Measurements from ENCODE around the gene SNX32. TPM values are rescaled to one million over a fixed set of nuclear protein-coding genes. Genes with fewer than 3 reads are reported as not detected.
A peak's percentile ranks its signal among the peaks of the same experiment; 100 is the strongest.

The SNX32 gene
- total and polyA plus RNA-seq, 2 of the 13 experiments (the other 11 are each of a cell fraction or from before 2014, with no cell fraction given): 0.09 to 0.34 TPM

DNA sequence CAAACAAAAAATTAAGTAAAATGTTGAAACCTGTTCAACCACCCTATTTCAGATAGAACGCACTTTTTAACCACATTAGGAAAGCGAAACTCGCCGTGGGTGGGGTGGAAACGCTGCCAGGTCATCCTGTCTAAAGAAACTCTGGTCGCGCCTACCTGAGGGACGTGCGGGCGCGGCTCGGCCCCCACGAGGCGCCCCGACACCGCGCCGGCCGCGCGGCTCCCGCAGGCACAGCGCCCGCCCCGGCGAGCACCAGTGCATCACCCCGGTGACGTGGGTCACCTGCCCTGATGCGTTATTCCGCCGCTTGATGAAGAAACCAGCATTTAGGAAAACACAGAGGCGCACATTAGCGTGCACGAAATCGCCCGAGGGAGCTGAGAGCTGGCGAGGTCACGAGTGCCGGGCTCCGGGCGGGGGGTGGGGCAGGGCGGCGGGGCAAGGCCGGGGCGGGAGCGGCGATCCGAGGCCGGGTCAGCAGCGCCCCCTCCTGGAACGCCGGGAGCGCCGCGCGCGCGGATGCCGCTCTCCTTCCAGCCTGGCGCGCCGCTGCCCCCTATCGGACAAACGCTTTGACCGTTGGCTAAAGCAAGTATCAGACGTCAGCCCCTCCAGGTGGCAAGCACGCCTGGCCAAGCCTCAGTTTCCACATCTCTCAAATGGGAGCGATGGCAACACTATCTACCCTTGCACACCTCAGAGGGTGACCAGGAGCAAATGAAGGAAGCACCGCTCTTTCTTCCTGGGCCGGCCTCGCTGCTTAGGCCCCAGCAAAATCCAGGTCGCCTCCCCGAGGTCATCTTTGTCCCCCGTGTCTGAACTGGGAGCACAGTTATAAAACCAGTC lies 15.7 kb upstream of the SNX32 start (continued):
- TF ChIP-seq ZNF143 (CRISPR knock-in tag; IDR thresholded peaks at IDR 0.05): no peak
- TF ChIP-seq XBP1 (CRISPR knock-in tag; IDR thresholded peaks at IDR 0.05): no peak
- TF ChIP-seq EHMT2 (IDR thresholded peaks at IDR 0.05; ENCODE audit: borderline replicate concordance, low read depth, low read length): no peak
- TF ChIP-seq ZBTB38 (CRISPR knock-in tag; IDR thresholded peaks at IDR 0.05): peak; percentile 51; the same call in 1 of the 2 replicates
- TF ChIP-seq ZNF674 (CRISPR knock-in tag; IDR thresholded peaks at IDR 0.05; ENCODE audit: low read depth): no peak
- no peak for TF ChIP-seq ZNF644 (CRISPR knock-in tag; IDR thresholded peaks at IDR 0.05; ENCODE audit: low read depth)
- 0 out of 2 replicates have a peak, but pooled peaks have one; percentile 37 for TF ChIP-seq TBX2 (CRISPR knock-in tag; IDR thresholded peaks at IDR 0.05; ENCODE audit: borderline replicate concordance)
- TF ChIP-seq RFXAP (CRISPR knock-in tag; IDR thresholded peaks at IDR 0.05; ENCODE audit: borderline replicate concordance): peak; percentile 19; the same call in 1 of the 2 replicates
- peak; percentile 66 for TF ChIP-seq TEAD3 (CRISPR knock-in tag; optimal IDR thresholded peaks at IDR 0.05; ENCODE audit: borderline replicate concordance)
- TF ChIP-seq, protein P1, sequence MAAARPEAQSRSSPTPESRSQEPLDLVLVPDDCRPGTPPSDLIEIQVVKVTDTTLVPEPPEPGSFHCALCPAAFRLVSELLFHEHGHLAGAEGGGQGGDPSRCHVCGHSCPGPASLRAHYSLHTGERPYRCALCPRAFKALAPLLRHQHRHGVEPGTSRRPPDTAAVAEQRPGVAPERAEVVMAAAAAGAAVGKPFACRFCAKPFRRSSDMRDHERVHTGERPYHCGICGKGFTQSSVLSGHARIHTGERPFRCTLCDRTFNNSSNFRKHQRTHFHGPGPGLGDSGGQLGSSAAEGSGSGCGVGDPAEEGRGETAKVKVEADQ (CRISPR knock-in tag; IDR thresholded peaks at IDR 0.05; ENCODE audit: borderline replicate concordance): peak; percentile 79; the same call in 1 of the 2 replicates
- TF ChIP-seq ZNF180 (CRISPR knock-in tag; IDR thresholded peaks at IDR 0.05; ENCODE audit: borderline replicate concordance, low read depth): no peak
- TF ChIP-seq ADNP (CRISPR knock-in tag; IDR thresholded peaks at IDR 0.05): peak; percentile 96
- TF ChIP-seq, protein P2, sequence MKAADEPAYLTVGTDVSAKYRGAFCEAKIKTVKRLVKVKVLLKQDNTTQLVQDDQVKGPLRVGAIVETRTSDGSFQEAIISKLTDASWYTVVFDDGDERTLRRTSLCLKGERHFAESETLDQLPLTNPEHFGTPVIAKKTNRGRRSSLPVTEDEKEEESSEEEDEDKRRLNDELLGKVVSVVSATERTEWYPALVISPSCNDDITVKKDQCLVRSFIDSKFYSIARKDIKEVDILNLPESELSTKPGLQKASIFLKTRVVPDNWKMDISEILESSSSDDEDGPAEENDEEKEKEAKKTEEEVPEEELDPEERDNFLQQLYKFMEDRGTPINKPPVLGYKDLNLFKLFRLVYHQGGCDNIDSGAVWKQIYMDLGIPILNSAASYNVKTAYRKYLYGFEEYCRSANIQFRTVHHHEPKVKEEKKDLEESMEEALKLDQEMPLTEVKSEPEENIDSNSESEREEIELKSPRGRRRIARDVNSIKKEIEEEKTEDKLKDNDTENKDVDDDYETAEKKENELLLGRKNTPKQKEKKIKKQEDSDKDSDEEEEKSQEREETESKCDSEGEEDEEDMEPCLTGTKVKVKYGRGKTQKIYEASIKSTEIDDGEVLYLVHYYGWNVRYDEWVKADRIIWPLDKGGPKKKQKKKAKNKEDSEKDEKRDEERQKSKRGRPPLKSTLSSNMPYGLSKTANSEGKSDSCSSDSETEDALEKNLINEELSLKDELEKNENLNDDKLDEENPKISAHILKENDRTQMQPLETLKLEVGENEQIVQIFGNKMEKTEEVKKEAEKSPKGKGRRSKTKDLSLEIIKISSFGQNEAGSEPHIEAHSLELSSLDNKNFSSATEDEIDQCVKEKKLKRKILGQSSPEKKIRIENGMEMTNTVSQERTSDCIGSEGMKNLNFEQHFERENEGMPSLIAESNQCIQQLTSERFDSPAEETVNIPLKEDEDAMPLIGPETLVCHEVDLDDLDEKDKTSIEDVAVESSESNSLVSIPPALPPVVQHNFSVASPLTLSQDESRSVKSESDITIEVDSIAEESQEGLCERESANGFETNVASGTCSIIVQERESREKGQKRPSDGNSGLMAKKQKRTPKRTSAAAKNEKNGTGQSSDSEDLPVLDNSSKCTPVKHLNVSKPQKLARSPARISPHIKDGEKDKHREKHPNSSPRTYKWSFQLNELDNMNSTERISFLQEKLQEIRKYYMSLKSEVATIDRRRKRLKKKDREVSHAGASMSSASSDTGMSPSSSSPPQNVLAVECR (CRISPR knock-in tag; IDR thresholded peaks at IDR 0.05; ENCODE audit: borderline replicate concordance): peak; percentile 69; the same call in 1 of the 2 replicates
- TF ChIP-seq PPARG (CRISPR knock-in tag; conservative IDR thresholded peaks at IDR 0.05): no peak
- peak; percentile 64; the same call in 1 of the 2 replicates for TF ChIP-seq TMF1 (CRISPR knock-in tag; IDR thresholded peaks at IDR 0.05; ENCODE audit: low read depth)
- TF ChIP-seq FOXK1 (CRISPR knock-in tag; IDR thresholded peaks at IDR 0.05; ENCODE audit: borderline replicate concordance, low read depth): no peak
- no peak for TF ChIP-seq ZKSCAN1 (IDR thresholded peaks at IDR 0.05; ENCODE audit: low read length)
- TF ChIP-seq, protein P3, sequence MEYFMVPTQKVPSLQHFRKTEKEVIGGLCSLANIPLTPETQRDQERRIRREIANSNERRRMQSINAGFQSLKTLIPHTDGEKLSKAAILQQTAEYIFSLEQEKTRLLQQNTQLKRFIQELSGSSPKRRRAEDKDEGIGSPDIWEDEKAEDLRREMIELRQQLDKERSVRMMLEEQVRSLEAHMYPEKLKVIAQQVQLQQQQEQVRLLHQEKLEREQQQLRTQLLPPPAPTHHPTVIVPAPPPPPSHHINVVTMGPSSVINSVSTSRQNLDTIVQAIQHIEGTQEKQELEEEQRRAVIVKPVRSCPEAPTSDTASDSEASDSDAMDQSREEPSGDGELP (IDR thresholded peaks at IDR 0.05; ENCODE audit: borderline replicate concordance, low read depth): peak; percentile 51; the same call in 1 of the 2 replicates
- 0 out of 2 replicates have a peak, but pooled peaks have one; percentile 27 for TF ChIP-seq RXRA (CRISPR knock-in tag; IDR thresholded peaks at IDR 0.05)
- TF ChIP-seq ARNT2 (CRISPR knock-in tag; IDR thresholded peaks at IDR 0.05; ENCODE audit: low read depth): peak; percentile 49; the same call in 1 of the 2 replicates
- no peak for TF ChIP-seq ZNF24 (IDR thresholded peaks at IDR 0.05)
- TF ChIP-seq, protein P4, sequence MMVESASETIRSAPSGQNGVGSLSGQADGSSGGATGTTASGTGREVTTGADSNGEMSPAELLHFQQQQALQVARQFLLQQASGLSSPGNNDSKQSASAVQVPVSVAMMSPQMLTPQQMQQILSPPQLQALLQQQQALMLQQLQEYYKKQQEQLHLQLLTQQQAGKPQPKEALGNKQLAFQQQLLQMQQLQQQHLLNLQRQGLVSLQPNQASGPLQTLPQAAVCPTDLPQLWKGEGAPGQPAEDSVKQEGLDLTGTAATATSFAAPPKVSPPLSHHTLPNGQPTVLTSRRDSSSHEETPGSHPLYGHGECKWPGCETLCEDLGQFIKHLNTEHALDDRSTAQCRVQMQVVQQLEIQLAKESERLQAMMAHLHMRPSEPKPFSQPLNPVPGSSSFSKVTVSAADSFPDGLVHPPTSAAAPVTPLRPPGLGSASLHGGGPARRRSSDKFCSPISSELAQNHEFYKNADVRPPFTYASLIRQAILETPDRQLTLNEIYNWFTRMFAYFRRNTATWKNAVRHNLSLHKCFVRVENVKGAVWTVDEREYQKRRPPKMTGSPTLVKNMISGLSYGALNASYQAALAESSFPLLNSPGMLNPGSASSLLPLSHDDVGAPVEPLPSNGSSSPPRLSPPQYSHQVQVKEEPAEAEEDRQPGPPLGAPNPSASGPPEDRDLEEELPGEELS (CRISPR knock-in tag; IDR thresholded peaks at IDR 0.05): peak; percentile 33; the same call in 1 of the 2 replicates
